Measurements from ENCODE around the gene MTRFR. TPM values are rescaled to one million over a fixed set of nuclear protein-coding genes. Genes with fewer than 3 reads are reported as not detected.

MTRFR gene
- total RNA-seq, 8 experiments from 2014 or later, result 11.8 to 28.1 (median 19.0) TPM

GRCh38 chr12:123267335-123267920 lies 34.2 kb downstream of the MTRFR start:
- 88 to 100% (median 96%) methylated on average over 1 to 5 of the region's 7 CpGs; no CpG with 5 or more reads in 5 of the 10 experiments for WGBS, 10 experiments
- H3K27ac ChIP-seq, result peak overlapping the region; percentile 91 to 92
- H3K4me1 ChIP-seq (replicated peaks in 1 of 2), result peaks cover 14 to 16% of the 10 kb centered on the region in 2 donors
- peak in 3 of 8 experiments; percentile 0 to 14 (median 6) for ATAC-seq (replicated peaks in 6 of 8)
- in situ Hi-C loops (cut with MboI; ENCODE audit: low pct_unique_long_range_greater_than_20kb in 2 of 9, low sequenced_read_pairs in 9 of 9, unreplicated experiment in 9 of 9), result no loop called here
- no peak overlapping the region for H3K4me3 ChIP-seq

GRCh38 chr12:123267991-123268843 lies 35.0 kb downstream of the MTRFR start:
- in situ Hi-C loops (cut with MboI; ENCODE audit: low pct_unique_long_range_greater_than_20kb in 2 of 9, low sequenced_read_pairs in 9 of 9, unreplicated experiment in 9 of 9), result no loop called here
- 46 to 100% (median 93%) methylated on average over 1 to 12 of the region's 36 CpGs; no CpG with 5 or more reads in 4 of the 10 experiments for WGBS, 10 experiments
- Histone ChIP-seq H3K4me3 (no peak overlapping the region), H3K27ac (peak overlapping the region; percentile 91 to 92), H3K4me1 (replicated peaks in 1 of 2) (peaks cover 21% of the 10 kb centered on the region in 2 donors)
- peak in 3 of 8 experiments; percentile 1 to 37 (median 7) for ATAC-seq (replicated peaks in 6 of 8)

- Histone ChIP-seq H3K4me1 (replicated peaks in 1 of 2) (peaks cover 23 to 24% of the 10 kb centered on the region in 2 donors), H3K4me3 (no peak overlapping the region), H3K27ac (peak overlapping the region; percentile 91 to 92)
- no peak for ATAC-seq (replicated peaks in 6 of 8)
- 80 to 100% methylated on average over 1 of the region's 13 CpGs; no CpG with 5 or more reads in 8 of the 10 experiments for WGBS, 10 experiments
- in situ Hi-C loops (cut with MboI; ENCODE audit: low pct_unique_long_range_greater_than_20kb in 2 of 9, low sequenced_read_pairs in 9 of 9, unreplicated experiment in 9 of 9), result no loop called here
These were observed 35.6 kb downstream of the MTRFR start for GRCh38 chr12:123268850-123269249.

GRCh38 chr12:123269395-123269892 lies 36.2 kb downstream of the MTRFR start:
- Histone ChIP-seq H3K4me3 (peak overlapping the region; percentile 82 to 98 (median 97)), H3K27ac (peak overlapping the region; percentile 91 to 92), H3K4me1 (replicated peaks in 1 of 2) (peaks cover 23 to 24% of the 10 kb centered on the region in 2 donors)
- in situ Hi-C loops (cut with MboI; ENCODE audit: low pct_unique_long_range_greater_than_20kb in 2 of 9, low sequenced_read_pairs in 9 of 9, unreplicated experiment in 9 of 9), result no loop called here
- 0 to 40% methylated on average over 2 of the region's 32 CpGs; no CpG with 5 or more reads in 8 of the 10 experiments for WGBS, 10 experiments
- peak; percentile 18 to 85 (median 80) for ATAC-seq (replicated peaks in 6 of 8)

GRCh38 chr12:123269896-123270213 lies 36.6 kb downstream of the MTRFR start:
- H3K4me1 ChIP-seq (replicated peaks in 1 of 2), result peaks cover 23 to 24% of the 10 kb centered on the region in 2 donors
- peak overlapping the region; percentile 82 to 98 (median 97) for H3K4me3 ChIP-seq
- WGBS, 10 experiments, result 0% methylated on average over 2 of the region's 7 CpGs; no CpG with 5 or more reads in 8 of the 10 experiments
- in situ Hi-C loops (cut with MboI; ENCODE audit: low pct_unique_long_range_greater_than_20kb in 2 of 9, low sequenced_read_pairs in 9 of 9, unreplicated experiment in 9 of 9), result no loop called here
- peak overlapping the region; percentile 91 to 92 for H3K27ac ChIP-seq
- ATAC-seq (replicated peaks in 6 of 8), result peak in 2 of 8 experiments; percentile 0 to 3

GRCh38 chr12:123270214-123271000 lies 37.2 kb downstream of the MTRFR start:
- WGBS, 10 experiments, result 0 to 20% (median 7%) methylated on average over 1 to 5 of the region's 51 CpGs; no CpG with 5 or more reads in 7 of the 10 experiments
- in situ Hi-C loops (cut with MboI; ENCODE audit: low pct_unique_long_range_greater_than_20kb in 2 of 9, low sequenced_read_pairs in 9 of 9, unreplicated experiment in 9 of 9), result no loop called here
- Histone ChIP-seq H3K4me3 (peak overlapping the region; percentile 82 to 98 (median 97)), H3K4me1 (replicated peaks in 1 of 2) (peaks cover 23 to 24% of the 10 kb centered on the region in 2 donors), H3K27ac (peak overlapping the region; percentile 91 to 92)
- ATAC-seq (replicated peaks in 6 of 8), result peak in 7 of 8 experiments; percentile 0 to 7 (median 4)

- H3K4me1 ChIP-seq (replicated peaks in 1 of 2), result peaks cover 23 to 24% of the 10 kb centered on the region in 2 donors
These were observed 37.9 kb downstream of the MTRFR start for GRCh38 chr12:123271001-123271668.

GRCh38 chr12:123273166-123273565 lies 39.9 kb downstream of the MTRFR start:
- no peak for ATAC-seq (replicated peaks in 6 of 8)
- in situ Hi-C loops (cut with MboI; ENCODE audit: low pct_unique_long_range_greater_than_20kb in 2 of 9, low sequenced_read_pairs in 9 of 9, unreplicated experiment in 9 of 9), result no loop called here
- H3K4me3 ChIP-seq, result no peak overlapping the region
- no peak overlapping the region for H3K27ac ChIP-seq
- H3K4me1 ChIP-seq (replicated peaks in 1 of 2), result peaks cover 19 to 23% of the 10 kb centered on the region in 2 donors
- 68 to 100% (median 85%) methylated on average over 2 to 14 of the region's 15 CpGs for WGBS, 10 experiments

More at GRCh38 chr12:123271001-123271668, 37.9 kb downstream of the MTRFR start:
- WGBS, 10 experiments, result no CpG with 5 or more reads among the region's 108 CpGs
- in situ Hi-C loops (cut with MboI; ENCODE audit: low pct_unique_long_range_greater_than_20kb in 2 of 9, low sequenced_read_pairs in 9 of 9, unreplicated experiment in 9 of 9), result no loop called here
- peak overlapping the region; percentile 82 to 98 (median 97) for H3K4me3 ChIP-seq
- H3K27ac ChIP-seq, result peak overlapping the region; percentile 91 to 92
- ATAC-seq (replicated peaks in 6 of 8), result peak; percentile 21 to 71 (median 34)

- H3K4me3 ChIP-seq, result no peak overlapping the region
- no peak overlapping the region for H3K27ac ChIP-seq
- WGBS, 10 experiments, result 64 to 100% (median 86%) methylated on average over 1 to 2 of the region's 2 CpGs; no CpG with 5 or more reads in 1 of the 10 experiments
- no peak for ATAC-seq (replicated peaks in 6 of 8)
- H3K4me1 ChIP-seq (replicated peaks in 1 of 2), result peaks cover 2 to 3% of the 10 kb centered on the region in 2 donors
- in situ Hi-C loops (cut with MboI; ENCODE audit: low pct_unique_long_range_greater_than_20kb in 2 of 9, low sequenced_read_pairs in 9 of 9, unreplicated experiment in 9 of 9), result no loop called here
These were observed 44.9 kb downstream of the MTRFR start for GRCh38 chr12:123278101-123278627.

GRCh38 chr12:123280971-123281370 lies 47.7 kb downstream of the MTRFR start:
- H3K27ac ChIP-seq, result no peak overlapping the region
- 70 to 100% (median 100%) methylated on average over 1 to 2 of the region's 2 CpGs; no CpG with 5 or more reads in 1 of the 10 experiments for WGBS, 10 experiments
- in situ Hi-C loops (cut with MboI; ENCODE audit: low pct_unique_long_range_greater_than_20kb in 2 of 9, low sequenced_read_pairs in 9 of 9, unreplicated experiment in 9 of 9), result no loop called here
- ATAC-seq (replicated peaks in 6 of 8), result no peak
- H3K4me1 ChIP-seq (replicated peaks in 1 of 2), result no peaks in the 10 kb centered on the region
- no peak overlapping the region for H3K4me3 ChIP-seq

- Histone ChIP-seq H3K27ac (no peak overlapping the region), H3K4me1 (replicated peaks in 1 of 2) (peaks cover 0 to 3% of the 10 kb centered on the region in 2 donors), H3K4me3 (no peak overlapping the region)
- WGBS, 10 experiments, result 67 to 100% (median 87%) methylated on average over 1 to 6 of the region's 10 CpGs; no CpG with 5 or more reads in 2 of the 10 experiments
- in situ Hi-C loops (cut with MboI; ENCODE audit: low pct_unique_long_range_greater_than_20kb in 2 of 9, low sequenced_read_pairs in 9 of 9, unreplicated experiment in 9 of 9), result no loop called here
- ATAC-seq (replicated peaks in 6 of 8), result no peak
These were observed 48.9 kb downstream of the MTRFR start for GRCh38 chr12:123282111-123282510.

- Histone ChIP-seq H3K27ac (no peak overlapping the region), H3K4me3 (no peak overlapping the region), H3K4me1 (replicated peaks in 1 of 2) (peaks cover 0 to 3% of the 10 kb centered on the region in 2 donors)
- 91 to 100% (median 98%) methylated on average over 1 to 6 of the region's 8 CpGs; no CpG with 5 or more reads in 1 of the 10 experiments for WGBS, 10 experiments
- in situ Hi-C loops (cut with MboI; ENCODE audit: low pct_unique_long_range_greater_than_20kb in 2 of 9, low sequenced_read_pairs in 9 of 9, unreplicated experiment in 9 of 9), result no loop called here
- ATAC-seq (replicated peaks in 6 of 8), result no peak
These were observed 50.2 kb downstream of the MTRFR start for GRCh38 chr12:123283461-123283860.
